MCF 10A (cell line): Measurements from ENCODE around the gene MYO5A. TPM values are rescaled to one million over a fixed set of nuclear protein-coding genes. Genes with fewer than 3 reads are reported as not detected.

Experiments used
- BruUV-seq: library from RNA; stranded (reverse); fragments of 400-500 nt; replicated peaks from 2 replicates; lab custom pipeline; 2021; lab: Mats Ljungman, UMichigan
- CTCF ChIA-PET: fragments of 300-600 bp; sonication (Branson Sonifier 250); formaldehyde crosslinking; extraction: SDS; loops from one replicate; lab custom pipeline; 2021; ENCODE audit warnings: antibody characterized with exemption, inconsistent platforms; lab: Yijun Ruan, JAX
- POLR2A ChIA-PET: fragments of 300-600, 350-650 bp; sonication (Branson Sonifier 250); formaldehyde crosslinking; extraction: SDS; loops from one replicate; lab custom pipeline; 2020; ENCODE audit warnings: antibody characterized with exemption, inconsistent platforms; lab: Yijun Ruan, JAX
- DNase-seq: peaks from one replicate; pipeline ENCODE4 v3.0.0-alpha.2; 2018; ENCODE audit not compliant: unreplicated experiment
- H3K27ac Mint-ChIP-seq: one replicate; pipeline ENCODE4 v1.8.0; 2022; ENCODE audit warnings: mild to moderate bottlenecking, low read depth, mixed read lengths; ENCODE audit not compliant: unreplicated experiment
- H3K27me3 Mint-ChIP-seq: one replicate; pipeline ENCODE4 v1.8.0; 2022; ENCODE audit warnings: mixed read lengths; ENCODE audit not compliant: insufficient read depth, unreplicated experiment
- H3K36me3 Mint-ChIP-seq: one replicate; pipeline ENCODE4 v1.8.0; 2022; ENCODE audit warnings: mild to moderate bottlenecking, moderate library complexity, mixed read lengths; ENCODE audit not compliant: insufficient read depth, unreplicated experiment
- H3K4me1 Mint-ChIP-seq: one replicate; pipeline ENCODE4 v1.8.0; 2022; ENCODE audit warnings: mixed read lengths; ENCODE audit not compliant: insufficient read depth, unreplicated experiment
- H3K4me3 Mint-ChIP-seq: one replicate; pipeline ENCODE4 v1.8.0; 2022; ENCODE audit warnings: mild to moderate bottlenecking, moderate library complexity, mixed read lengths; ENCODE audit not compliant: unreplicated experiment
- H3K9me3 Mint-ChIP-seq: one replicate; pipeline ENCODE4 v1.8.0; 2022; ENCODE audit warnings: mixed read lengths; ENCODE audit not compliant: unreplicated experiment
- CTCF ChIP-seq: fragments of 200-600 bp; IDR thresholded peaks from one replicate; pipeline ENCODE4 v1.8.0; 2022; ENCODE audit warnings: antibody characterized with exemption, mild to moderate bottlenecking; ENCODE audit not compliant: unreplicated experiment
- intact Hi-C: fragments of 100-400 bp; cut with micrococcal nuclease; formaldehyde crosslinking; loops from 2 replicates; pipeline ENCODE4 v1.14.1; 2022
- total RNA-seq: library from RNA; stranded (reverse); gene quantifications from 2 replicates; pipeline ENCODE4 v1.2.3, GENCODE V29; 2022

Gene MYO5A
- total RNA-seq, 1 experiment from 2014 or later, result 28.9 TPM

GRCh38 chr15:52292780-52293392 lies 235.8 kb downstream of the MYO5A start:
- no peak for DNase-seq
- Mint-ChIP-seq H3K27me3 (no peaks in the 10 kb centered on the region), H3K4me1 (peaks cover 54% of the 10 kb centered on the region), H3K27ac (no peak overlapping the region), H3K36me3 (no peaks in the 10 kb centered on the region), H3K9me3 (no peaks in the 10 kb centered on the region), H3K4me3 (no peak overlapping the region)
- no peak for TF ChIP-seq CTCF
- CTCF ChIA-PET, result interaction anchor here (0.6 kb wide), 1 partner anchor 11 kb away, joined by 3 read pairs; no protein-coding TSS in a partner anchor
- intact Hi-C loops, result no loop called here
- BruUV-seq, result no TSS peak
- POLR2A ChIA-PET, result interaction anchor here (0.6 kb wide), 1 partner anchor 196 kb away, joined by 3 read pairs; no protein-coding TSS in a partner anchor

- BruUV-seq, result no TSS peak
- H3K4me1 Mint-ChIP-seq, result peaks cover 64% of the 10 kb centered on the region
- CTCF ChIA-PET, result interaction anchor here (1.1 to 4.6 kb wide), 2 partner anchors 13 to 34 kb away, joined by 4 to 34 read pairs; no protein-coding TSS in a partner anchor
- TF ChIP-seq CTCF, result no peak
- intact Hi-C loops, result no loop called here
- H3K36me3 Mint-ChIP-seq, result no peaks in the 10 kb centered on the region
- no peak overlapping the region for H3K27ac Mint-ChIP-seq
- no peak for DNase-seq
- H3K27me3 Mint-ChIP-seq, result no peaks in the 10 kb centered on the region
- POLR2A ChIA-PET, result interaction anchor here (0.9 to 1.0 kb wide), 2 partner anchors 12 to 34 kb away, joined by 4 to 6 read pairs; no protein-coding TSS in a partner anchor
- H3K4me3 Mint-ChIP-seq, result no peak overlapping the region
- no peaks in the 10 kb centered on the region for H3K9me3 Mint-ChIP-seq
Observed at GRCh38 chr15:52291204-52291603, 237.5 kb downstream of the MYO5A start.

GRCh38 chr15:52290800-52291199 lies 237.9 kb downstream of the MYO5A start:
- no peak for DNase-seq
- TF ChIP-seq CTCF, result no peak
- peaks cover 61% of the 10 kb centered on the region for H3K4me1 Mint-ChIP-seq
- CTCF ChIA-PET, result interaction anchor here (0.6 to 4.6 kb wide), 4 partner anchors 13 to 443 kb away, joined by 4 to 34 read pairs (median 4); no protein-coding TSS in a partner anchor
- H3K27ac Mint-ChIP-seq, result peak overlapping the region; percentile 89
- H3K36me3 Mint-ChIP-seq, result no peaks in the 10 kb centered on the region
- no peaks in the 10 kb centered on the region for H3K27me3 Mint-ChIP-seq
- H3K4me3 Mint-ChIP-seq, result no peak overlapping the region
- BruUV-seq, result no TSS peak
- H3K9me3 Mint-ChIP-seq, result no peaks in the 10 kb centered on the region
- intact Hi-C loops, result no loop called here
- POLR2A ChIA-PET, result interaction anchor here (0.6 to 1.1 kb wide), 5 partner anchors 13 to 268 kb away, joined by 3 to 6 read pairs (median 4); no protein-coding TSS in a partner anchor

GRCh38 chr15:52290329-52290728 lies 238.4 kb downstream of the MYO5A start:
- no peak for TF ChIP-seq CTCF
- ChIA-PET POLR2A (interaction anchor here (0.6 to 2.5 kb wide), 7 partner anchors 10 to 268 kb away, joined by 3 to 11 read pairs (median 4); no protein-coding TSS in a partner anchor), CTCF (interaction anchor here (0.6 to 4.6 kb wide), 4 partner anchors 13 to 444 kb away, joined by 4 to 34 read pairs (median 4); no protein-coding TSS in a partner anchor)
- no peaks in the 10 kb centered on the region for H3K9me3 Mint-ChIP-seq
- BruUV-seq, result no TSS peak
- H3K27ac Mint-ChIP-seq, result peak overlapping the region; percentile 89
- no peaks in the 10 kb centered on the region for H3K36me3 Mint-ChIP-seq
- H3K27me3 Mint-ChIP-seq, result no peaks in the 10 kb centered on the region
- H3K4me3 Mint-ChIP-seq, result peak overlapping the region; percentile 56
- H3K4me1 Mint-ChIP-seq, result peaks cover 58% of the 10 kb centered on the region
- intact Hi-C loops, result no loop called here
- DNase-seq, result no peak
